Esophagus squamous epithelium (tissue), 5 donors: Measurements from ENCODE around the gene TNFRSF25. TPM values are rescaled to one million over a fixed set of nuclear protein-coding genes. Genes with fewer than 3 reads are reported as not detected.

Experiments used
- DNase-seq: peaks from one replicate; lab custom pipeline; 2025; lab: John Stamatoyannopoulos, UW
- H3K27ac ChIP-seq, 4 donors: fragments of 200-600 bp; sonication (generic); one replicate each; pipeline ENCODE4 v1.5.1; 2016 to 2019; ENCODE audit warnings: mild to moderate bottlenecking in 1 of 4
- H3K27me3 ChIP-seq, 4 donors: fragments of 200-600 bp; sonication (generic); 1 replicate in 3 of 4; 2 replicates in 1 of 4; pipeline versions ENCODE4 v1.5.1 to v1.6.0; 2017 to 2021; ENCODE audit warnings: antibody characterized with exemption in 1 of 4
- H3K36me3 ChIP-seq, 3 donors: fragments of 200-600 bp; sonication (generic); one replicate each; pipeline ENCODE4 v1.5.1; 2016 to 2019
- H3K4me1 ChIP-seq, 3 donors: fragments of 200-600 bp; sonication (generic); one replicate each; pipeline ENCODE4 v1.5.1; 2017 to 2019
- H3K4me3 ChIP-seq, 4 donors: fragments of 200-600 bp; sonication (generic); 1 replicate in 3 of 4; 2 replicates in 1 of 4; pipeline ENCODE4 v1.5.1; 2016 to 2019; ENCODE audit warnings: mild to moderate bottlenecking in 2 of 4, moderate library complexity in 1 of 4
- H3K9me3 ChIP-seq, 3 donors: fragments of 200-600 bp; sonication (generic); one replicate each; pipeline ENCODE4 v1.5.1; 2016 to 2019
- CTCF ChIP-seq, 6 experiments: fragments of 450-650 bp in 4 of 6; fragments of 200-600 bp in 2 of 6; sonication (generic) in 2 of 6; IDR thresholded peaks; one replicate each; pipeline ENCODE4 v1.5.1; 2016 to 2019; ENCODE audit warnings: antibody characterized with exemption in 6 of 6, mild to moderate bottlenecking in 4 of 6, moderate library complexity in 4 of 6
- POLR2A ChIP-seq, 4 donors: fragments of 450-650 bp; IDR thresholded peaks; one replicate each; pipeline ENCODE4 v1.6.1; 2017; ENCODE audit warnings: antibody characterized with exemption in 4 of 4, mild to moderate bottlenecking in 4 of 4, moderate library complexity in 3 of 4
- WGBS, 2 donors: methylation state at CpG; one replicate each; pipeline ENCODE4 v1.1.5; 2018; 5-methylcytosine and 5-hydroxymethylcytosine counted together
- intact Hi-C: fragments of 100-400 bp; cut with DNase I; formaldehyde crosslinking; loops from one replicate; pipeline ENCODE4 v1.15.0; 2022
- total RNA-seq, 4 donors: library from RNA; depleted of rRNA; stranded (reverse); fragments of >200 nt; gene quantifications; one replicate each; pipeline ENCODE4 v1.1.0, GENCODE V29; 2016
- donor health status: DM: yes; HTN: yes; CAD: no.

TNFRSF25 gene
- total RNA-seq, 4 donors from 2014 or later, result 22.1 to 47.3 (median 34.3) TPM

DNA sequence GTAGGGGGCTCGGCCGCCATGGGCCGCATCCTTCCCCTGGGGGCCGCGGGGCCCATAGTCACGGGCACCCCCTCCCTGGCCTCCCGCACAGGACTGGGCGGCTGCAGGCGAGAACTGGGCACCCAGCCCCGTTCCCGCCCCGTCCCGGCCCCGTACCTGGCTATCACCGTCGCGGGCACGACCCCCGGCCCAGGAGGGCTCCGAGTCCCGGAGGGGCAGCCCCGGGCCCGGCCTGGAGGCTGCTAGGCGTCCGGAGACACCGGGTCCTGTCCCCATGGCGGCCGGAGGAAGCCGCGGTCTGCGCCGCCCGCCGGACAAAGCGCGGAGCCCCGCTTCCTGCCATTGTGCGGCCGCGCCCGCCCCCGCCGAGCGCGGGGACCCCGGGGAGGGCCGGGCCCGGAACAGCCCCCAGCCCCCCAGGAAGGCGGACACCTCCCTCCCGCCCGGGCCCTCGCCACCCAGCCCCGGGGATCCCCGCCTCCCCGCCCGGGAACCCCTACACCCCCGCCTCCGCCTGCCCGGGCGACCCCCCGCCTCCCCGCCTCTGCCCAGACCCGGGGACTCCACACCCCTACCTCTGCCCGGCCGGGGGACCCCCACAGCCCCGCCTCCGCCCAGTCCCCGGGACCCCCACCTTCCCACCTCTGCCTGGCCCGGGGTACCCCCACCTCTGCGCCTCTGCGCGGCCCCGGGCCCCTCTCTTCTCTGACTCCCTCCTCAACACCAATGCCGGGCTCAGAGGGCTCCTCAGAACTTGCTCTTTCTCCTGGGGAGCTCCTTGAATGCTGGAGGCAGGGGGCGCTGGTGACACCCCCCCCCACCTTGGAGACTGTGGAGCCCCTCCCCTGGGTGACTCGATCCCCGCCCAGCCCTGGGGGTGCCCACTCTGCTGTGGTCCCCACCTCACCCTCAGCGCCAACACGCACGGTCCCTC is 19.5 kb upstream of the TNFRSF25 start:
- no CpG with 5 or more reads among the region's 80 CpGs for WGBS, 2 donors
- DNase-seq, result no peak
- peaks cover 0 to 38% (median 0%) of the 10 kb centered on the region in 4 donors for H3K27me3 ChIP-seq
- intact Hi-C loops, result no loop called here
- H3K4me3 ChIP-seq, result peak overlapping the region; percentile 49 to 69 (median 65)
- no peak for TF ChIP-seq POLR2A (IDR thresholded peaks at IDR 0.05)
- TF ChIP-seq CTCF (IDR thresholded peaks at IDR 0.05), result no peak
- H3K4me1 ChIP-seq, result peaks cover 25 to 77% (median 44%) of the 10 kb centered on the region in 3 donors
- H3K36me3 ChIP-seq, result no peaks in the 10 kb centered on the region
- H3K9me3 ChIP-seq, result no peaks in the 10 kb centered on the region
- H3K27ac ChIP-seq, result peak overlapping the region; percentile 59 to 97 (median 93)

DNA sequence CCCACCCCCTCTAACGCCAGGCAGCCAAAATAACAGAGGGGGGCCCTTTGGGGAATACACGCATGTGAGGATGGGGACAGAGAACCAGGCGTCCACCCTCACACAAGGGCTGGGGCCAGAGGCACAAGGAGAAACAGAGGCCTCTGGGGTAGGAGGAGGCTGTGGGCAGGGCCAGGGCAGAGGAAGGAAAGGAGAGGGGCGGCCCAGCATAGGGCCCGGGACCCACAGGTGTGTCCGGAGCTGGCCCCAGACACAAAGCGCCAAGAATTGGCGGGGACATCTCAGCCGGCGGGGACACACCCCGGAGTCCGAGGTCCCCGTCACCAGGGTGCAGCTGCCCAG is 18.8 kb upstream of the TNFRSF25 start:
- Histone ChIP-seq H3K9me3 (no peaks in the 10 kb centered on the region), H3K36me3 (no peaks in the 10 kb centered on the region), H3K27me3 (peaks cover 0 to 32% (median 0%) of the 10 kb centered on the region in 4 donors), H3K4me1 (peaks cover 23 to 70% (median 39%) of the 10 kb centered on the region in 3 donors), H3K27ac (peak overlapping the region; percentile 59 to 97 (median 93)), H3K4me3 (peak overlapping the region; percentile 49 to 69 (median 65))
- intact Hi-C loops, result no loop called here
- 22 to 34% methylated on average over 9 to 13 of the region's 13 CpGs for WGBS, 2 donors
- no peak for TF ChIP-seq POLR2A (IDR thresholded peaks at IDR 0.05)
- no peak for TF ChIP-seq CTCF (IDR thresholded peaks at IDR 0.05)
- no peak for DNase-seq

DNA sequence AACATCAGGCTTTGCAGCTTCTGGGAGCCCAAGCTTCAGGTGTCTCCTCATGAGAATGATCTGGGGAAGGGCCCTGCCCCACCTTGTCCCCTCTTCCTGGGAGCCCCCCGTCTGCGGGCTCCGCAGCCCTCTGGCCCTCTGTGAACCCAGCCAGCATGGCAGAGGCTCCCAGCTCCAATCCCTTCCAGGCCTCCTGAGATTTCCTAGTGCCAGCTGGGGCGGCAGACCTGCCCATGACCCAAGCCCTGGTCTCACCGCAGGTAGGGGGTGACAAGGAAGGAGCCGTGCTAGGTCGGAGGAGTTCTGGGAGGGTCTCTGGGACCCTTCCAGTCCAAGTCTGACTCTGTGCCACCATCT is 17.8 kb upstream of the TNFRSF25 start:
- Histone ChIP-seq H3K4me1 (peaks cover 23 to 62% (median 32%) of the 10 kb centered on the region in 3 donors), H3K27ac (peak overlapping the region in 3 of 4 donors; percentile 3 to 50 (median 11)), H3K9me3 (no peaks in the 10 kb centered on the region), H3K36me3 (no peaks in the 10 kb centered on the region), H3K4me3 (no peak overlapping the region), H3K27me3 (peaks cover 0 to 29% (median 0%) of the 10 kb centered on the region in 4 donors)
- intact Hi-C loops, result no loop called here
- DNase-seq, result no peak
- TF ChIP-seq CTCF (IDR thresholded peaks at IDR 0.05), result no peak
- TF ChIP-seq POLR2A (IDR thresholded peaks at IDR 0.05), result no peak
- WGBS, 2 donors, result 96% methylated on average over 4 of the region's 7 CpGs; no CpG with 5 or more reads in 1 of the 2 donors

DNA sequence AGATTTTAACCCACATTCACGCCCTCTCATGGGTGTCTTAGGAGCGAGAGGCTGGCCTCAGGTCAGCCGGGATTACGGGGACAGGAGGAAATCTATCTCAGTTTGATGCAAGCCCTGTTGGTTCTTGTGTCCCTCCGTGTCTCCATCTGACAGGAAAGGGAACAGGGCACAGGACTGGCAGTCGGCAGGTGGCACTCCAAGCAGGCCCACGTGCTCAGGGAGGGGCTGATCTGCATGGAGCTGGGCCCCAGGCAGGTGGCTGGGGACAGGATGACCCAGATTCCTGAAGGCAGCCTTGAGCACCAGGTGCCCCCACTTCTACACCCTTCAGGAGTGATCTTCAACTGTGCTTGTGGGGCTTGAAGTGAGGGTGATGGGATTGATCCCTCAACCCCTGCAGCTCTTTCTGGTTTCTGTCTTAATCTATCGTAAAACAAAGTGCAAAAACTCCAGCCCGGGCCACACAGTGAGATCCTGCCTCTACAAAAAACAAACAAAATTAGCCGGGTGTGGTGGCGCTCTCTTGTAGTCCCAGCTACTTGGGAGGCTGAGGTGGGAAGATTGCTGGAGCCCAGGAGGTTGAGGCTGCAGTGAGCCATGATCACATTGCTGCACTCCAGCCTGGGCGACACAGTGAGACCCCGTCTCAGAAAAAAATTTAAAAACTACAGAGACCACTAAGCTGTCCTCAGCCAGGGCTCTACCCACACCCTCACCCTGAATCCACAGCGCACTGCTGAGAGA is 17.2 kb upstream of the TNFRSF25 start:
- intact Hi-C loops, result no loop called here
- peaks cover 19 to 62% (median 27%) of the 10 kb centered on the region in 3 donors for H3K4me1 ChIP-seq

More for the DNA sequence above, 17.2 kb upstream of the TNFRSF25 start:
- H3K27me3 ChIP-seq, result peaks cover 0 to 29% (median 0%) of the 10 kb centered on the region in 4 donors
- WGBS, 2 donors, result 84 to 85% methylated on average over 4 to 10 of the region's 14 CpGs
- H3K36me3 ChIP-seq, result no peaks in the 10 kb centered on the region
- peak overlapping the region in 3 of 4 donors; percentile 3 to 50 (median 11) for H3K27ac ChIP-seq
- peak in 1 of 6 experiments; percentile 26 for TF ChIP-seq CTCF (IDR thresholded peaks at IDR 0.05)
- TF ChIP-seq POLR2A (IDR thresholded peaks at IDR 0.05), result no peak
- no peaks in the 10 kb centered on the region for H3K9me3 ChIP-seq
- no peak overlapping the region for H3K4me3 ChIP-seq
- DNase-seq, result no peak
